OCI-LY3 (cell line): ENCODE measurements around the gene PRKCE.

Experiments
- EZH2phosphoT487 ChIP-seq: fragments of 200-600 bp; shearing (Covaris generic); IDR thresholded peaks from 2 replicates; pipeline ENCODE4 v1.6.1; 2018; ENCODE audit warnings: antibody characterized with exemption, mixed run types, low read depth
- TF ChIP-seq, protein P1 (sequence below): fragments of 200-600, 300-600 bp; sonication (generic); IDR thresholded peaks from 2 replicates; pipeline ENCODE4 v1.5.1; 2014; ENCODE audit warnings: antibody characterized with exemption, low read length, low read depth

DNA sequence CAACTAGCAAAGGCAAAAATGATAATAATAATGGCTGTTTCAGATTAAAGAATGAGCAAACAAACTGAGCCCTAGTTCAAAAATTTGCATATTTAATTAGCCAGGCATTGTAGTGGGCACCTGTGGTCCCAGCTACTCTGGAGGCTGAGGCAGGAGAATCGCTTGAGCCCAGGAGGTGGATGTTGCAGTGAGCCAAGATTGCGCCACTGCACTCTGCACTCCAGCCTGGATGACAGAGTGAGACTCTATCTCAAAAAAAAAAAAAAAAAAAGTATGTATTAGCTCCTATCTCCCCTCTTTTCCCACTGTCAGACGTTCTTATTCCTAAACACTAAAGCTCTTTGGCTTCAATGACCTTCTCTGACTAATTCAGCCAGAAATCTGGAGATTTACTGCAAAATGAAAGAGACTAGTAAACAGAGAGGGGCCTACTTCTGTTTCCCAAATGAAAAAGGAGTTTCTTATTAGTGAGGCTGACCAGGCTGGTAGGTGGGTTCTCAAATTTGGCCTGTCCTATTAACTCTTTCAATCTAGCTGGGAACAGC, 36.5 kb upstream of the PRKCE start:
- TF ChIP-seq, protein P1, sequence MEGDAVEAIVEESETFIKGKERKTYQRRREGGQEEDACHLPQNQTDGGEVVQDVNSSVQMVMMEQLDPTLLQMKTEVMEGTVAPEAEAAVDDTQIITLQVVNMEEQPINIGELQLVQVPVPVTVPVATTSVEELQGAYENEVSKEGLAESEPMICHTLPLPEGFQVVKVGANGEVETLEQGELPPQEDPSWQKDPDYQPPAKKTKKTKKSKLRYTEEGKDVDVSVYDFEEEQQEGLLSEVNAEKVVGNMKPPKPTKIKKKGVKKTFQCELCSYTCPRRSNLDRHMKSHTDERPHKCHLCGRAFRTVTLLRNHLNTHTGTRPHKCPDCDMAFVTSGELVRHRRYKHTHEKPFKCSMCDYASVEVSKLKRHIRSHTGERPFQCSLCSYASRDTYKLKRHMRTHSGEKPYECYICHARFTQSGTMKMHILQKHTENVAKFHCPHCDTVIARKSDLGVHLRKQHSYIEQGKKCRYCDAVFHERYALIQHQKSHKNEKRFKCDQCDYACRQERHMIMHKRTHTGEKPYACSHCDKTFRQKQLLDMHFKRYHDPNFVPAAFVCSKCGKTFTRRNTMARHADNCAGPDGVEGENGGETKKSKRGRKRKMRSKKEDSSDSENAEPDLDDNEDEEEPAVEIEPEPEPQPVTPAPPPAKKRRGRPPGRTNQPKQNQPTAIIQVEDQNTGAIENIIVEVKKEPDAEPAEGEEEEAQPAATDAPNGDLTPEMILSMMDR: no peak
- no peak for TF ChIP-seq EZH2phosphoT487
